ENCODE data around the gene RPS15. TPM values are rescaled to one million over a fixed set of nuclear protein-coding genes. Genes with fewer than 3 reads are reported as not detected.
A peak's percentile ranks its signal among the peaks of the same experiment; 100 is the strongest.

The RPS15 gene
- total and polyA plus RNA-seq, 2 of the 13 experiments (the other 11 are each of a cell fraction or from before 2014, with no cell fraction given) = 695 to 1,411 TPM

- TF ChIP-seq SOX13 (IDR thresholded peaks at IDR 0.05) (no peak), SOX13 (CRISPR knock-in tag; conservative IDR thresholded peaks at IDR 0.05 in 1 of 2, IDR thresholded peaks at IDR 0.05 in 1 of 2) (peak in 1 of 2 experiments; percentile 42; a peak in 2 of 4 replicates), ZNF629 (CRISPR knock-in tag; conservative IDR thresholded peaks at IDR 0.05) (no peak), HMGXB4 (CRISPR knock-in tag; IDR thresholded peaks at IDR 0.05; ENCODE audit: borderline replicate concordance in 1 of 2, low read depth in 1 of 2) (peak; percentile 36 to 54; a peak in 2 of 4 replicates), ZNF776 (CRISPR knock-in tag; IDR thresholded peaks at IDR 0.05) (no peak), HNF4A (CRISPR knock-in tag; IDR thresholded peaks at IDR 0.05) (peak; percentile 17; the same call in 1 of the 2 replicates), ZSCAN25 (CRISPR knock-in tag; IDR thresholded peaks at IDR 0.05) (no peak), MLLT10 (CRISPR knock-in tag; IDR thresholded peaks at IDR 0.05) (no peak), ZMYM3 (CRISPR knock-in tag; IDR thresholded peaks at IDR 0.05) (peak; percentile 98), CCDC6 (CRISPR knock-in tag; IDR thresholded peaks at IDR 0.05) (0 out of 2 replicates have a peak, but pooled peaks have one; percentile 40), TGIF2 (CRISPR knock-in tag; IDR thresholded peaks at IDR 0.05) (peak; percentile 19; the same call in 1 of the 2 replicates), ZNF24 (IDR thresholded peaks at IDR 0.05) (0 out of 2 replicates have a peak, but pooled peaks have one; percentile 54), MBD4 (IDR thresholded peaks at IDR 0.05; ENCODE audit: borderline replicate concordance, low read length) (no peak), ZNF580 (CRISPR knock-in tag; IDR thresholded peaks at IDR 0.05; ENCODE audit: borderline replicate concordance, low read depth) (no peak), FOSL1 (CRISPR knock-in tag; IDR thresholded peaks at IDR 0.05; ENCODE audit: borderline replicate concordance) (no peak), ZNF674 (CRISPR knock-in tag; IDR thresholded peaks at IDR 0.05; ENCODE audit: low read depth) (0 out of 2 replicates have a peak, but pooled peaks have one; percentile 18), KDM2A (CRISPR knock-in tag; IDR thresholded peaks at IDR 0.05; ENCODE audit: borderline replicate concordance, low read depth) (peak; percentile 63; the same call in 1 of the 2 replicates), ZBTB37 (CRISPR knock-in tag; IDR thresholded peaks at IDR 0.05) (no peak), KLF12 (CRISPR knock-in tag; IDR thresholded peaks at IDR 0.05; ENCODE audit: borderline replicate concordance) (peak; percentile 61; the same call in 1 of the 2 replicates), ESRRA (CRISPR knock-in tag; IDR thresholded peaks at IDR 0.05; ENCODE audit: low read depth) (peak; percentile 91), SUZ12 (IDR thresholded peaks at IDR 0.05; ENCODE audit: low read depth, low read length) (no peak), POGK (CRISPR knock-in tag; conservative IDR thresholded peaks at IDR 0.05) (peak; percentile 63), SP1 (IDR thresholded peaks at IDR 0.05) (no peak), SP1 (CRISPR knock-in tag; IDR thresholded peaks at IDR 0.05) (peak; percentile 71)
Measured at GRCh38 chr19:1478934-1479707, 40.9 kb downstream of the RPS15 start, which contains the start of gene C19orf25 (continued).
